Inflammatory macrophage treated with lipopolysaccharide for 1 hour (primary cell): Measurements from ENCODE around the gene GIMAP8.

ENCODE experiments used
- DNase-seq, 2 donors: peaks; one replicate each; pipeline ENCODE4 v3.0.0-alpha.2; 2020 to 2022

GIMAP8 gene

GRCh38 chr7:150412016-150412415 lies 38.4 kb upstream of the GIMAP8 start:
- DNase-seq: no peak

GRCh38 chr7:150412518-150413488 lies 37.6 kb upstream of the GIMAP8 start:
- peak in 1 of 2 donors; percentile 62 for DNase-seq

DNA sequence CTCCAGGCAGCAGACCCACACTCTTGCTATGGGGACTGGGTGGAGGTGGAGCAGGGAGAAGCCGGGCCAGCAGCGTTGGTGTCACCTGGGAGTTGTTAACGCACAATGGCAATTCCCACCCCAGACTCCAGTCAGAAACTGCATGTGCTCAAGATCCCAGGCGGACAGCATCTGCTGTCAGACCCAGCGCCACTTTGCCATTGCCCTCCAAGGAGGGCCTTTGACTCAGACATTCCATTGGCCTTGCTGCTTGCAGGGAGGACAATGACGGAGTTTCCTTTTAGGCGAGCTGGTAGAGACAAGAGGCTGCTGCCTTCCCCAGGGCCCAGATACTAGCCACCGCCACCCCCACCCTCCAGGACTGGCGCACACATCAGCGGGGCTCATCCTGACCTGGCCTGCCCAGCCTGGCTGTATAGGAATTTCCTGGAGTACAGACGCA lies 36.8 kb upstream of the GIMAP8 start:
- no peak for DNase-seq

- DNase-seq: no peak
Measured at GRCh38 chr7:150415161-150416153, 35.0 kb upstream of the GIMAP8 start.

DNA sequence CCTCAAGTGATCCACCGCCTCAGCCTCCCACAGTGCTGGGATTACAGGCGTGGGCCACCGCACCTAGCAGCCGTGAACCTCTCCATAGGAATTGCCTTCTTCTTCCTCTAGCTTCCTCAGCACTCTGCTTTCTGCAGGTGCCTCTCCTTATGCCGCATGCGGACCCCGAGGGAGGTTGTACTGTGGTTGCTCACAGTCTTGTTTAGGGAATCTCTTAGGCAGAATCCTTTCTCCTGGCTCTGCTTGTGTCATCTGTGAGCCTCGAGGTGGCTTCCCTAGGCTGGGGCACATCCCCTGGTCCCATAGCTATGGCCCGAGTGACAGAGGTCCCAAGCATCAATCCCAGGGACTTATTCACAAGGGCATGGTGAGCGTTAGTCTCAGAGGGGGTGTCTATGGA lies 33.2 kb upstream of the GIMAP8 start:
- DNase-seq: no peak

DNA sequence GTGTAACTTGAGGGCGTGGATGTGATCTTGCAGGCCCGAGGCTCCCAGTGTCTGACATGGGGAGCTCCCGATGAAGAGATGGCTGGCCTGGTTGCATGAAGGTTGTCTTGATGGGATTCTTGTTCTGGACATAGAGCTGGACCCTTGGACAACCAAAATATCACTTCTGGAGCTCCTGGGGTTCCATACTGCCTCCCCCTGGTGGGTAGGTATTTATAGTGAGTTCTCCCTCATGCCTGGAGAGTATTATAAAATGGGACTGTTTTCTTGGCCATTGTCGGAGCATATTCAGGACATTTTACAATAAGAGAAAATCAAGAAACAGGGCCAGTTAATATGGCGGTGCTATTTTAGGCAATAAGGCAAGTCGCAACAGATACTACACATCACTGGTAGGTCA lies 32.6 kb upstream of the GIMAP8 start:
- DNase-seq: no peak

- no peak for DNase-seq
Measured at GRCh38 chr7:150420242-150420641, 30.2 kb upstream of the GIMAP8 start.

DNA sequence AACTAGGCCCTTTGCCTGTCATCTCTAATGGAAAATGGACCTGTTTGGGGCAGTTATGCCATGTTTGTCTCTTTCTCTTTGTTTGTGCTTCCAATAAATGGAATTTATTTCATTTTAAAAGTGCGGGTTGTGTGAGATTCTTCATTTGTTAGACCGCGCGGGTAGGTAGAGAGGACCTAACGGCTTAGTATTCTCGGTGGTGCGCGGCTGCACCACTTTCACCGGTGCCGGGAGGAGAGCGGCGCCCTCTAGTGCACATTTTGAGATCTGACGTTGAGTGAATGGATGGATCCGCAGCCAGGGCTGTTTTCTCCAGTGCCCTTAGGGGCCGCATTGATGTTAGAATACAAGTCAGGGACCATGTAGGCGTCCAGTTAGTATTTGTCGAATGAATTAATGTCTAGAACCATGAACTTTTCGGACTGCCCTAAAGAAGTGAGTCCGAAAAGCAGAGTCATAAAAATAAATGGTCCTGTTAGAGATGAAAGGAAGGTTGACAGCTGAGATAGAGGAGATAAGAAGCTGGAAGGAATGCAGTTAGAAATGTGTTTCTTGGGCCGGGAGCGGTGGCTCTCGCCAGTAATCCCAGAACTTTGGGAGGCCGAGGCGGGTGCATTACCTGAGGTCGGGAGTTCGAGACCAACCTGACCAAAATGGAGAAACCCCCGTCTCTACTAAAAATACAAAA lies 29.3 kb upstream of the GIMAP8 start:
- peak; percentile 54 to 91 for DNase-seq

- no peak for DNase-seq
Measured at GRCh38 chr7:150421831-150422230, 28.6 kb upstream of the GIMAP8 start.

- no peak for DNase-seq
Measured at GRCh38 chr7:150425670-150426069, 24.8 kb upstream of the GIMAP8 start.

GRCh38 chr7:150428671-150429451 lies 21.6 kb upstream of the GIMAP8 start:
- DNase-seq: peak; percentile 56 to 88

GRCh38 chr7:150429699-150430098 lies 20.7 kb upstream of the GIMAP8 start:
- DNase-seq: no peak

GRCh38 chr7:150430465-150431085 lies 19.9 kb upstream of the GIMAP8 start:
- no peak for DNase-seq

DNA sequence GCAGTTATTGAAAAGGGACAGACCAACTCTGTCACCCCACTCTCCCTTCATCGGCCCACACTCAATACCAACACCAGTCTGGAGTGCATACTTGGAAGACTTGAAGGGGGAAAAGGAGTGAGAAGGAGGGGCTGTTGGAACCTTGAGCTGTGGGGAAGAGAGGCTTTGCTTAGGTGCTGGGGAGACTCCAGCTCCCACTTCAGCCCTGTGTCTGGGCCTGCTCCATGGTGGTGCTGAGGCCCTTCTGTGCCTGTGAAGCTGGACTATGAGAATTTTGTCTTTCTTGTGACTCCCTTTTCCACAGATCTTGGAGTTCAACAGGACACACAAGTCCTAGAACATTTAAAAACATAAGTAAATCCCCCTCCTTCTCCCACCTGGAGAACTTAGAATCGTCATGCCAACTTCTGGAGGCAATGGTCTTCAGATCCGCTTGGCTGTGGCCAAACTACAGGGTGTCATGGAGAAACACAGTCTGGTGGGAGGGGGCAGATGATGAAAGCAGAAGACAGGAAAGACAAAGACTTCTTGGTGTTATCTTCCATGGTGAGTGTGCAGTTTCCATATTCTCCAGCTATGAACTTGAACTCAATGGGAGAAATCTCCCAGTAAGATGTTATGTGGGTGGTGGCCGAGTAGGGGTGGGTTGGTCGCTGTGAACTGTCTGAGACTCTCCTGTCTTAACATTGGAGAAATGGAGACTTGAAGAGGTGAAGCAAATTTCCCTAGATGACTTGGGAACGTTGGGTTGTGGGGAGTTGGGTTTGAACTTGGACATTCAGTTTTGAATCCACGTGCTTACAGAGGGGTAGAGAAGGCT lies 18.4 kb upstream of the GIMAP8 start:
- no peak for DNase-seq

DNA sequence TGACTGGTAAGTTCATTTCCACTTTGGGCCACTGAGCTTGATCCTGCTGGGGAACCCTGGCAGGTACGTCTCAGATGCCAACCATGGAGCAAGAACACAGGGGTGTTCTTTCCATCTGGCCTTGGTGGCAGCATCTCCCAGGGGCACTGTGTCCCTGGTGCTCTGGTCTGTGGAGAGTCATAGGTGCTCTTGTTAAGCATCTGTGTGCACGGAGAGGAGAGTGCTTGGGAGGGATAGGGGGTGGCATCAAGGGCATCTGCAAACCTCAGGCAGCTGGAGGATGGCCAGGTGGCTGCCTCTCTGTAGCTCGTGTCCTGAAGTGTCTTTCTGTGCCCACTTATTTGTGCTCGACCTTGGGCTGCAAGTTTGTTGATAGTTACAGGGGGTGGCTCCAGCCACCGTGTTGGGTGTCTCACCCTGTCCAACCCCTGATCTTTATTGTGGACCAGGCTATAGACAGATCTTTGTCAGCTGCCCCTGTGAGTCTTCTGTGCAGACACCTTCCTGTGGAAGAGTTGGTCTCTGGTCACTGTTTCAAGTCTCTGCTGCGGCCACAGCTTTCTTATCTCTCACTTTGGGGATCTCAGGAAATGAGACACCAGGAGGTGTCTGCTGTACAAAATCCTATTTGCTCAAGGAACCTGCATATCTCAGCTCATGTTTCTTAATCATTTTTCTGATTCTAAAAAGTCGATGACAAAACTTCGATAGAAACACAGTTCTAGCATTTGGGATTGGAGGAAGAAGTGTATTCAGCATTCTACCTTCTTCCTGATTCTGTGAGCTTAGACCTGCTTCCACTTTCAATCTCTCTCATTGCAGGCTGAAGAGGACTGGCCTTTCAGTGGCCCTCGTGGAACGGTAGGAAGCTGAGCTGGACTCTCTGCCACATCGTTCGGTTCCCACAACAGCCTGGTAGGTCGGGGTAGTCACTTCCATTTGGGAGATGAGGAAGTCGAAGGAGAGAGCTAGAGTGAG lies 17.2 kb upstream of the GIMAP8 start:
- DNase-seq: peak; percentile 61 to 77

GRCh38 chr7:150434240-150434639 lies 16.2 kb upstream of the GIMAP8 start:
- DNase-seq: no peak

DNA sequence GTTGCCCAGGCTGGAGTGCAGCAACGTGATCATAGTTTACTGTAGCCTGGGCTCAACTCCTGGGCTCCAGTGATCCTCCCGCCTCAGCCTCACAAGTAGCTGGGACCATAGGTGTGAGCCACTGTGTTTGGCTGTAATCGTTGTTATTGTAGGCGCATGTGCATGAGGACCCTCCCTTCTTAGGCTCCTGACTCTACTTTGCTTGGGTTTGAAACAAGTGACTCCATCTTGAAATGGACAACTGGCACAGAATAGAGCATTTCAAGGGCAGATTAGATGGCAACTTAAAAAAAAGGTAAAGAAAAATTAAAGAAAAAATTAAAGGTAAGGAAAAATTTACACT lies 15.4 kb upstream of the GIMAP8 start:
- no peak for DNase-seq

DNA sequence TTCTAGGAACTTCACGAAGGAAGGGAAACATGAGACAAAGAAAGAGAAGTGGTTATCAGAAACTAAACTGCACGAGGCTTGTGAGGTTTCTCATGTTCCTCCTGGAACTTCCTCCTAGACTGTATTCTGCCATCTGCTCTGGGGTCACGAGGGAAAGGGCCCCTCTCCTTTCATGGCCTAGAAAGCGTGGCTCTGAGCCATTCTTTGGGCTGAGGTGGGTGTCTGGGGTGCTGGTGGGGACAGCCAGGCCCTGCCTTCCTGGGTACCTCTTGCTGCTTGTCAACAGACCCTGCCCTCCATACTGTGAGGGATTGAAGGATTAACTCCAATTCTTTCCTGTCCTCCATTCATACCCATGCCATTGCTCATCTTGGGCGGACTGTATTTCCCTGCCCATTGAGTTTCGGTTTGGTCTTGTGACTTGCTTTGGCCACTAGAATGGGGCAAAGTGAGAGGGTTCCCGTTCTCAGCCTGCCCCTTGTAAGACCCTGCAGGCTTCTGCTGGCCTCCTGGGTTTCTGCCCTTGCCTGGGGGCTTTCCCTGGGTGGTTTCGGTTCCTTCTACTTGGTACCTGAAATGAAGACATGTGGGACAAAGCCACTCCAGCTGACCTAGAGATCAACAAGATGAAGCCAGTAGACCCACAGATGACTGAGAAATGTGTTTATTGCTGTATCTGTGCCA lies 14.9 kb upstream of the GIMAP8 start:
- DNase-seq: peak; percentile 74 to 85

GRCh38 chr7:150439967-150440366 lies 10.5 kb upstream of the GIMAP8 start:
- DNase-seq: peak; percentile 80 to 93
